ENCODE measurements around the gene ARMC12. TPM values are rescaled to one million over a fixed set of nuclear protein-coding genes. Genes with fewer than 3 reads are reported as not detected.

Gene ARMC12
- total RNA-seq, 3 donors from 2014 or later (not counting 1 experiment from before 2014, with no cell fraction given) = 0.59 to 1.5 (median 0.64) TPM

- TF ChIP-seq CTCF (IDR thresholded peaks at IDR 0.05) = no peak
- DNase-seq (no peak), ATAC-seq (no peak)
- Histone ChIP-seq H3K27me3 (ENCODE audit: control insufficient read depth, insufficient read depth, low read length) (peaks cover 11% of the 10 kb centered on the region), H3K4me1 (ENCODE audit: control insufficient read depth, insufficient read depth, low read length) (no peaks in the 10 kb centered on the region), H3K27ac (ENCODE audit: low read length) (no peak overlapping the region), H3K4me3 (ENCODE audit: low read length) (no peak overlapping the region), H3K9me3 (ENCODE audit: control insufficient read depth, insufficient read depth, low read length) (no peaks in the 10 kb centered on the region), H3K36me3 (ENCODE audit: control insufficient read depth, insufficient read depth, low read length) (no peaks in the 10 kb centered on the region)
- no peaks in the 10 kb centered on the region for H3K36me3 Mint-ChIP-seq
- intact Hi-C loops (cut with micrococcal nuclease) = no loop called here
- H3K4me3 Mint-ChIP-seq = no peak overlapping the region
- H3K4me1 Mint-ChIP-seq = no peaks in the 10 kb centered on the region
- WGBS (ENCODE audit: insufficient coverage) = 62% methylated on average over 4 of the region's 4 CpGs
- H3K9me3 Mint-ChIP-seq = no peaks in the 10 kb centered on the region
- no peak overlapping the region for H3K27ac Mint-ChIP-seq
- H3K27me3 Mint-ChIP-seq (ENCODE audit: low read depth in 2 of 2) = peaks cover 34 to 38% of the 10 kb centered on the region in 2 donors
Measured at GRCh38 chr6:35788423-35788982, 51.7 kb downstream of the ARMC12 start.

- peaks cover 11% of the 10 kb centered on the region for H3K27me3 ChIP-seq (ENCODE audit: control insufficient read depth, insufficient read depth, low read length)
- no peak overlapping the region for H3K27ac ChIP-seq (ENCODE audit: low read length)
- no peak for TF ChIP-seq CTCF (IDR thresholded peaks at IDR 0.05)
- no peaks in the 10 kb centered on the region for H3K4me1 Mint-ChIP-seq
- no peak for ATAC-seq
- no peak overlapping the region for H3K4me3 Mint-ChIP-seq
- no peak for DNase-seq
- no peaks in the 10 kb centered on the region for H3K9me3 ChIP-seq (ENCODE audit: control insufficient read depth, insufficient read depth, low read length)
- no peak overlapping the region for H3K4me3 ChIP-seq (ENCODE audit: low read length)
- peaks cover 26 to 30% of the 10 kb centered on the region in 2 donors for H3K27me3 Mint-ChIP-seq (ENCODE audit: low read depth in 2 of 2)
- WGBS (ENCODE audit: insufficient coverage) = 86% methylated on average over 5 of the region's 5 CpGs
- no peaks in the 10 kb centered on the region for H3K4me1 ChIP-seq (ENCODE audit: control insufficient read depth, insufficient read depth, low read length)
- no peaks in the 10 kb centered on the region for H3K9me3 Mint-ChIP-seq
- H3K27ac Mint-ChIP-seq = no peak overlapping the region
- intact Hi-C loops (cut with micrococcal nuclease) = no loop called here
- no peaks in the 10 kb centered on the region for H3K36me3 Mint-ChIP-seq
- H3K36me3 ChIP-seq (ENCODE audit: control insufficient read depth, insufficient read depth, low read length) = no peaks in the 10 kb centered on the region
Measured at GRCh38 chr6:35790683-35791082, 53.9 kb downstream of the ARMC12 start.

GRCh38 chr6:35794536-35795452 is 58.0 kb downstream of the ARMC12 start:
- H3K4me3 ChIP-seq (ENCODE audit: low read length) = no peak overlapping the region
- Mint-ChIP-seq H3K9me3 (no peaks in the 10 kb centered on the region), H3K4me1 (no peaks in the 10 kb centered on the region), H3K27me3 (ENCODE audit: low read depth in 2 of 2) (peaks cover 16 to 21% of the 10 kb centered on the region in 2 donors), H3K4me3 (no peak overlapping the region), H3K36me3 (no peaks in the 10 kb centered on the region), H3K27ac (no peak overlapping the region)
- no peak for TF ChIP-seq CTCF (IDR thresholded peaks at IDR 0.05)
- H3K27me3 ChIP-seq (ENCODE audit: control insufficient read depth, insufficient read depth, low read length) = no peaks in the 10 kb centered on the region
- H3K36me3 ChIP-seq (ENCODE audit: control insufficient read depth, insufficient read depth, low read length) = no peaks in the 10 kb centered on the region
- H3K9me3 ChIP-seq (ENCODE audit: control insufficient read depth, insufficient read depth, low read length) = no peaks in the 10 kb centered on the region
- no peak for ATAC-seq
- intact Hi-C loops (cut with micrococcal nuclease) = no loop called here
- DNase-seq = no peak
- H3K4me1 ChIP-seq (ENCODE audit: control insufficient read depth, insufficient read depth, low read length) = no peaks in the 10 kb centered on the region
- 90% methylated on average over 17 of the region's 17 CpGs for WGBS (ENCODE audit: insufficient coverage)
- H3K27ac ChIP-seq (ENCODE audit: low read length) = no peak overlapping the region
